ENCODE data around the gene TTBK1. TPM values are rescaled to one million over a fixed set of nuclear protein-coding genes. Genes with fewer than 3 reads are reported as not detected.

Gene TTBK1
- total and polyA plus RNA-seq, 2 donors (not counting 1 experiment from before 2014, with no cell fraction given), result under 0.01 TPM; not detected in 1

- Histone ChIP-seq H3K4me1 (ENCODE audit: control insufficient read depth, extremely low read depth, insufficient read depth, low read length) (no peaks in the 10 kb centered on the region), H3K9me3 (ENCODE audit: control insufficient read depth, insufficient read depth, low read depth, low read length) (no peaks in the 10 kb centered on the region), H2AFZ (ENCODE audit: low read length) (no peak overlapping the region), H3K9ac (ENCODE audit: insufficient read depth, low read length) (no peak overlapping the region), H3K4me3 (replicated peaks in 1 of 4; ENCODE audit: control extremely low read depth in 1 of 4, insufficient read depth in 1 of 4, low read depth in 3 of 4, low read length in 4 of 4) (no peak overlapping the region), H3K4me2 (ENCODE audit: extremely low read depth, insufficient read depth, low read length) (no peak overlapping the region), H3K36me3 (ENCODE audit: control insufficient read depth, insufficient read depth, low read length) (peaks cover 8% of the 10 kb centered on the region), H4K20me1 (ENCODE audit: control insufficient read depth, extremely low read depth, insufficient read depth, low read length) (no peaks in the 10 kb centered on the region), H3K27me3 (ENCODE audit: control insufficient read depth, insufficient read depth, low read length) (no peaks in the 10 kb centered on the region), H3K27ac (ENCODE audit: insufficient read depth, low read length) (no peak overlapping the region), H3K79me2 (ENCODE audit: control insufficient read depth, insufficient read depth, low read length) (no peaks in the 10 kb centered on the region)
- TF ChIP-seq EZH2 (IDR thresholded peaks at IDR 0.05; ENCODE audit: low read length, missing control alignments) (no peak), CTCF (conservative IDR thresholded peaks at IDR 0.05 in 1 of 2, IDR thresholded peaks at IDR 0.05 in 1 of 2; ENCODE audit: low read depth in 1 of 2, low read length in 2 of 2) (no peak)
- no peak for DNase-seq (ENCODE audit: low read depth in 2 of 2)
Observed at GRCh38 chr6:43203029-43203717, 40.1 kb upstream of the TTBK1 start.

GRCh38 chr6:43203718-43204095 lies 39.6 kb upstream of the TTBK1 start:
- Histone ChIP-seq H4K20me1 (ENCODE audit: control insufficient read depth, extremely low read depth, insufficient read depth, low read length) (no peaks in the 10 kb centered on the region), H3K27me3 (ENCODE audit: control insufficient read depth, insufficient read depth, low read length) (no peaks in the 10 kb centered on the region), H3K79me2 (ENCODE audit: control insufficient read depth, insufficient read depth, low read length) (no peaks in the 10 kb centered on the region), H2AFZ (ENCODE audit: low read length) (no peak overlapping the region), H3K9me3 (ENCODE audit: control insufficient read depth, insufficient read depth, low read depth, low read length) (no peaks in the 10 kb centered on the region), H3K4me1 (ENCODE audit: control insufficient read depth, extremely low read depth, insufficient read depth, low read length) (no peaks in the 10 kb centered on the region), H3K27ac (ENCODE audit: insufficient read depth, low read length) (no peak overlapping the region), H3K36me3 (ENCODE audit: control insufficient read depth, insufficient read depth, low read length) (peaks cover 8% of the 10 kb centered on the region), H3K4me2 (ENCODE audit: extremely low read depth, insufficient read depth, low read length) (no peak overlapping the region), H3K4me3 (replicated peaks in 1 of 4; ENCODE audit: control extremely low read depth in 1 of 4, insufficient read depth in 1 of 4, low read depth in 3 of 4, low read length in 4 of 4) (no peak overlapping the region), H3K9ac (ENCODE audit: insufficient read depth, low read length) (no peak overlapping the region)
- TF ChIP-seq CTCF (conservative IDR thresholded peaks at IDR 0.05 in 1 of 2, IDR thresholded peaks at IDR 0.05 in 1 of 2; ENCODE audit: low read depth in 1 of 2, low read length in 2 of 2), result no peak
- no peak for TF ChIP-seq EZH2 (IDR thresholded peaks at IDR 0.05; ENCODE audit: low read length, missing control alignments)
- no peak for DNase-seq (ENCODE audit: low read depth in 2 of 2)

GRCh38 chr6:43204271-43205105 lies 38.8 kb upstream of the TTBK1 start:
- no peaks in the 10 kb centered on the region for H4K20me1 ChIP-seq (ENCODE audit: control insufficient read depth, extremely low read depth, insufficient read depth, low read length)
- no peak for DNase-seq (ENCODE audit: low read depth in 2 of 2)
- no peak overlapping the region for H3K4me3 ChIP-seq (replicated peaks in 1 of 4; ENCODE audit: control extremely low read depth in 1 of 4, insufficient read depth in 1 of 4, low read depth in 3 of 4, low read length in 4 of 4)
- no peaks in the 10 kb centered on the region for H3K79me2 ChIP-seq (ENCODE audit: control insufficient read depth, insufficient read depth, low read length)
- H3K9ac ChIP-seq (ENCODE audit: insufficient read depth, low read length), result no peak overlapping the region
- no peak overlapping the region for H2AFZ ChIP-seq (ENCODE audit: low read length)
- H3K36me3 ChIP-seq (ENCODE audit: control insufficient read depth, insufficient read depth, low read length), result peaks cover 6% of the 10 kb centered on the region
- no peaks in the 10 kb centered on the region for H3K27me3 ChIP-seq (ENCODE audit: control insufficient read depth, insufficient read depth, low read length)
- H3K4me1 ChIP-seq (ENCODE audit: control insufficient read depth, extremely low read depth, insufficient read depth, low read length), result no peaks in the 10 kb centered on the region
- no peaks in the 10 kb centered on the region for H3K9me3 ChIP-seq (ENCODE audit: control insufficient read depth, insufficient read depth, low read depth, low read length)
- no peak overlapping the region for H3K27ac ChIP-seq (ENCODE audit: insufficient read depth, low read length)
- no peak for TF ChIP-seq CTCF (conservative IDR thresholded peaks at IDR 0.05 in 1 of 2, IDR thresholded peaks at IDR 0.05 in 1 of 2; ENCODE audit: low read depth in 1 of 2, low read length in 2 of 2)
- H3K4me2 ChIP-seq (ENCODE audit: extremely low read depth, insufficient read depth, low read length), result no peak overlapping the region

Measured in fibroblast of lung (primary cell).